ENCODE measurements around the gene OTUD5.

GRCh38 chrX:48960291-48960690, 2.9 kb upstream of the OTUD5 start:
- no peak for TF ChIP-seq CTCF (IDR thresholded peaks at IDR 0.05; ENCODE audit: insufficient read depth, low read length)
- TF ChIP-seq POLR2AphosphoS5 (IDR thresholded peaks at IDR 0.05; ENCODE audit: low read depth) = no peak
- no peak for TF ChIP-seq GABPA (IDR thresholded peaks at IDR 0.05; ENCODE audit: low read depth)
